GM12892 (cell line): ENCODE results near the gene BFSP2.

ENCODE experiments used
- POLR2A ChIP-seq: IDR thresholded peaks from 2 replicates; pipeline ENCODE4 v1.6.1; 2011; ENCODE audit warnings: low read depth, low read length, control low read depth
- POLR2AphosphoS5 ChIP-seq: IDR thresholded peaks from 2 replicates; pipeline ENCODE4 v1.6.1; 2011; ENCODE audit warnings: low read depth, low read length, control low read depth
- TAF1 ChIP-seq: IDR thresholded peaks from 2 replicates; pipeline ENCODE4 v1.6.1; 2011; ENCODE audit warnings: low read depth, mild to moderate bottlenecking, control low read depth, low read length, borderline replicate concordance

DNA sequence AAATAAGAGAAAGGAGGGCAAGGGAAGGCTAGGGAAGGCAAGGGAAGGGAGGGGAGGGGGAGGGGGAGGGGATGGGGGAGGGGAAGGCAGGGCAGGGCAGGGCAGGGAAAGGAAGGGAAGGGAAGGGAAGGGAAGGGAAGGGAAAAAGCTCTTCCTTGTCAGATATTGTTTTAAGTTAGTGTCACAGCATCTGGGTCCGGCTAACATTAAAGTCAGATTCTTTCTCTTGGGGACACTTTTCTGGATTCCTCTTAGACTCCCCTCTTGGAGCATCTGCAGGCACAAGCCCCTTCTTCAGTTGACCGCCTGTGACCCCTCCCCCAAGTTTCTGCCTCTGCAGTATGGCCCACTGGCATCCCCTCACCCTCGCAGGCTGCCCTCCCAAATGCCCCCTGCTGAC is 26.0 kb downstream of the BFSP2 start:
- TF ChIP-seq POLR2A = no peak
- TF ChIP-seq TAF1 = no peak
- TF ChIP-seq POLR2AphosphoS5 = no peak
